Thyroid gland (tissue), 4 donors: Measurements from ENCODE around the gene SLAMF6.

Source experiments
- POLR2A ChIP-seq, 2 donors: fragments of 450-650 bp; IDR thresholded peaks; one replicate each; pipeline ENCODE4 v1.6.1; 2017; ENCODE audit warnings: antibody characterized with exemption in 2 of 2, mild to moderate bottlenecking in 2 of 2, moderate library complexity in 1 of 2
- TF ChIP-seq, protein P1 (sequence below), 6 experiments: fragments of 200-600 bp in 3 of 6; fragments of 450-650 bp in 3 of 6; sonication (generic) in 3 of 6; IDR thresholded peaks; one replicate each; pipeline ENCODE4 v1.5.1; 2016 to 2019; ENCODE audit warnings: antibody characterized with exemption in 6 of 6, mild to moderate bottlenecking in 2 of 6, inconsistent platforms in 1 of 6, moderate library complexity in 1 of 6

DNA sequence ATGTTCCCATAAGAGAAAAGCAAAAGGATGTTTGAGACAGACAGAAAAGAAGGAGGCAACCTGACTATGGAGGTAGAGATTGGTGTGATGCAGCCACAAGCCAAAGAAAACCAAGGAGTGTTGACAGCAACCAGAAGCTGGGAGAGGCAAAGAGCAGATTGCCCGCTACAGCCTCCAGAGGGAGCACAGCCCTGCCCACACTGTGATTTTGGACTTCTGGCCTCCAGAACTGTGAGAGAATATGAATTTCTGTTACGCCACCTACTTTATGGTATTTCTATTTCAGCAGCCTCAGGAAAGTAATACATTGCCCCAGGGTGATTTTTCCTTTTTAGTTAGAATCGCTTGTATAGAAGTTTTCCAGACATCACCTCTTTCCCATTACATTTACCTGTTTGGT lies 28.4 kb downstream of the SLAMF6 start:
- TF ChIP-seq, protein P1, sequence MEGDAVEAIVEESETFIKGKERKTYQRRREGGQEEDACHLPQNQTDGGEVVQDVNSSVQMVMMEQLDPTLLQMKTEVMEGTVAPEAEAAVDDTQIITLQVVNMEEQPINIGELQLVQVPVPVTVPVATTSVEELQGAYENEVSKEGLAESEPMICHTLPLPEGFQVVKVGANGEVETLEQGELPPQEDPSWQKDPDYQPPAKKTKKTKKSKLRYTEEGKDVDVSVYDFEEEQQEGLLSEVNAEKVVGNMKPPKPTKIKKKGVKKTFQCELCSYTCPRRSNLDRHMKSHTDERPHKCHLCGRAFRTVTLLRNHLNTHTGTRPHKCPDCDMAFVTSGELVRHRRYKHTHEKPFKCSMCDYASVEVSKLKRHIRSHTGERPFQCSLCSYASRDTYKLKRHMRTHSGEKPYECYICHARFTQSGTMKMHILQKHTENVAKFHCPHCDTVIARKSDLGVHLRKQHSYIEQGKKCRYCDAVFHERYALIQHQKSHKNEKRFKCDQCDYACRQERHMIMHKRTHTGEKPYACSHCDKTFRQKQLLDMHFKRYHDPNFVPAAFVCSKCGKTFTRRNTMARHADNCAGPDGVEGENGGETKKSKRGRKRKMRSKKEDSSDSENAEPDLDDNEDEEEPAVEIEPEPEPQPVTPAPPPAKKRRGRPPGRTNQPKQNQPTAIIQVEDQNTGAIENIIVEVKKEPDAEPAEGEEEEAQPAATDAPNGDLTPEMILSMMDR (IDR thresholded peaks at IDR 0.05), result no peak
- TF ChIP-seq POLR2A (IDR thresholded peaks at IDR 0.05), result no peak
